Left lung (tissue), 10 donors: ENCODE results near the gene MAPK11. TPM values are rescaled to one million over a fixed set of nuclear protein-coding genes. Genes with fewer than 3 reads are reported as not detected.
A peak's percentile ranks its signal among the peaks of the same experiment; 100 is the strongest.

Experiments used
- ATAC-seq: fragments of 200-7000 bp; cut with Tn5 transposase; one replicate; pipeline ENCODE4 v1.9.1; 2020; ENCODE audit warnings: moderate library complexity
- DNase-seq, 4 donors: peaks; one replicate each; pipeline ENCODE4 v3.0.0-alpha.2; 2013 to 2020
- H3K27ac ChIP-seq, 2 donors: fragments of 200-600 bp; sonication (generic) in 1 of 2; one replicate each; pipeline versions ENCODE4 v1.5.0 to v1.8.0; 2020 to 2021
- H3K27me3 ChIP-seq, 2 donors: fragments of 200-600 bp; sonication (generic) in 1 of 2; one replicate each; pipeline versions ENCODE4 v1.5.0 to v1.8.0; 2020 to 2021
- H3K36me3 ChIP-seq, 2 donors: fragments of 200-600 bp; sonication (generic) in 1 of 2; one replicate each; pipeline versions ENCODE4 v1.5.0 to v1.8.0; 2020 to 2021
- H3K4me1 ChIP-seq, 2 donors: fragments of 200-600 bp; one replicate each; pipeline ENCODE4 v1.8.0; 2021
- H3K4me3 ChIP-seq, 2 donors: fragments of 200-600 bp; sonication (generic) in 1 of 2; one replicate each; pipeline versions ENCODE4 v1.5.0 to v1.8.0; 2020 to 2021; ENCODE audit warnings: mild to moderate bottlenecking in 1 of 2
- H3K9me3 ChIP-seq, 2 donors: fragments of 200-600 bp; sonication (generic) in 1 of 2; one replicate each; pipeline versions ENCODE4 v1.5.0 to v1.8.0; 2020 to 2021
- intact Hi-C, 2 donors: fragments of 100-400 bp; cut with DNase I; formaldehyde crosslinking; loops; one replicate each; pipeline versions ENCODE4 v1.11.2 to v1.14.2; 2022
- polyA plus RNA-seq, 6 donors: library from polyadenylated mRNA; unstranded; fragments of 120-200 nt; gene quantifications; one replicate each; pipeline ENCODE4 v1.2.1, GENCODE V29; 2013; ENCODE audit not compliant: insufficient read length in 6 of 6
- total RNA-seq, 2 donors: library from RNA; stranded (reverse); fragmentation: NEBNext Ultra II Directional; extraction: Animal tissue kit (Norgen Biotek cat#: 25700); gene quantifications; one replicate each; pipeline ENCODE4 v1.2.1, GENCODE V29; 2021
- TF ChIP-seq, protein P1 (sequence below), 2 donors: fragments of 200-600 bp; sonication (generic) in 1 of 2; IDR thresholded peaks; one replicate each; pipeline versions ENCODE4 v1.5.0 to v1.8.0; 2021; ENCODE audit warnings: antibody characterized with exemption in 2 of 2
- donor health status: DM: no; HTN: yes; CAD: no.
- donor health status: DM: no; HTN: no; CAD: no.

Gene MAPK11
- total and polyA plus RNA-seq, 8 donors: 10.3 to 21.5 (median 14.7) TPM

DNA sequence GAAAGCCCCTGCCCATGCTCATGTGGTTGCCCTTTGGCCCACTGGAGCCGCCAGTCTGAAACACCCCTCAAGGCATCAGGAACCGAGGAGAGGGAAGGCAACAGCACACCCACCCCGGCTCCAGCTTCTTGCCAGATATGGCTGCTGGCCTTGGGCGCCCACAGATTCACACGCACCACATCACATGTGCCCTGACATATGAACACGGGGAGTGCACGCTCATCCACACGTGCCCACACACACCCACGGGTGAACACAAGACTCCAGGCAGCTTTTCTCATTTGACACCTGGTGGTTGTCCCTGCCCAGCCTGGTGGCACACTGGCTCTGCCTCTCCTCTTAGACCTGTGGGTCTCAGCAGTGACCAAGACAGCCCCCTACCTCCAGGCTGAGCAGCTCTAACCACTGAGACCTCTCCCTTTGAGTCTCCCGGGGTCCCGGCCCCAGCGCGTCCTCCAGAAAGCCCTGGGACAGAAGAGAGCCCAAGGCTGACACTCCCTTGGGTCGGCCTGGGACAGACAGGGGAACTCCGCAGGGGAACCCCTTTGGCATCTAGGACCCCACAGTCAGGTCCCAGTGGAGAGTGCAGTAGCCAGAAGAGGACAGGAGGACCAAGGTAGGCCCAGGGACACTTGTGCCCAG, 6.0 kb downstream of the MAPK11 start:
- Histone ChIP-seq H3K4me1 (peaks cover 5 to 48% of the 10 kb centered on the region in 2 donors), H3K27me3 (peaks cover 0 to 76% of the 10 kb centered on the region in 2 donors), H3K9me3 (no peaks in the 10 kb centered on the region), H3K4me3 (no peak overlapping the region), H3K27ac (no peak overlapping the region), H3K36me3 (peaks cover 0 to 4% of the 10 kb centered on the region in 2 donors)
- TF ChIP-seq, protein P1, sequence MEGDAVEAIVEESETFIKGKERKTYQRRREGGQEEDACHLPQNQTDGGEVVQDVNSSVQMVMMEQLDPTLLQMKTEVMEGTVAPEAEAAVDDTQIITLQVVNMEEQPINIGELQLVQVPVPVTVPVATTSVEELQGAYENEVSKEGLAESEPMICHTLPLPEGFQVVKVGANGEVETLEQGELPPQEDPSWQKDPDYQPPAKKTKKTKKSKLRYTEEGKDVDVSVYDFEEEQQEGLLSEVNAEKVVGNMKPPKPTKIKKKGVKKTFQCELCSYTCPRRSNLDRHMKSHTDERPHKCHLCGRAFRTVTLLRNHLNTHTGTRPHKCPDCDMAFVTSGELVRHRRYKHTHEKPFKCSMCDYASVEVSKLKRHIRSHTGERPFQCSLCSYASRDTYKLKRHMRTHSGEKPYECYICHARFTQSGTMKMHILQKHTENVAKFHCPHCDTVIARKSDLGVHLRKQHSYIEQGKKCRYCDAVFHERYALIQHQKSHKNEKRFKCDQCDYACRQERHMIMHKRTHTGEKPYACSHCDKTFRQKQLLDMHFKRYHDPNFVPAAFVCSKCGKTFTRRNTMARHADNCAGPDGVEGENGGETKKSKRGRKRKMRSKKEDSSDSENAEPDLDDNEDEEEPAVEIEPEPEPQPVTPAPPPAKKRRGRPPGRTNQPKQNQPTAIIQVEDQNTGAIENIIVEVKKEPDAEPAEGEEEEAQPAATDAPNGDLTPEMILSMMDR (IDR thresholded peaks at IDR 0.05): no peak
- intact Hi-C loops: no loop called here
- DNase-seq (no peak), ATAC-seq (no peak)

DNA sequence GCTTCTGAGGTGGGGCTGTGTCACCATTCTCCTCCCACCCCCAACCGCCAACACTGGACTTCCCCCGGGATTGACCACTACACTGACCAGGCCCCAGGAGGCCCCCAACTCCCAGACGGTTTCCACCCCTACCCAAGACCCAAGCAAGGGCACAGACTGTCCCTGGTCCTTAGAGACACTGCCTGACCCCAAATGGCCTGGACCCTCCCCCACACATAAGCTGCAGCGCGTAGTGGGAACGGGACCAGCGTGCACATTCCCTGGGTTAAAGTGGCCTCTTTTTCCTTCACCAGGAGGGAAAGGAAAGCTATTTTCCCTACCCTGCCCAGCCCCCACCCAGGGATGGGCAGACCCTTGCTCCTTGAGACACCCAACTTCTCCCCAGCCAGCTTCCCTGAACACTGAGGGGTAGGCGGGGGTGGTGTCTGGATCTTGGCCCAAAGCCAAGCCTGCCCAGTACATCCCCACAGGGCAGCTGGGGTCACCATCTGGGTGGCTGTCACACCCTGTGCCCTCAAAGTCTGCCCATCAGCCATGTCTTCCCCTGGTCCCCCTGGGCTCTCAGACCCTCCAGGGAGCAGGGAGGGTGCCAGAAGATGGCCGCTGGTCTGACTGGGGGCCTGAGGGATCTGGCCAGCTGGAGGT, 7.1 kb downstream of the MAPK11 start:
- intact Hi-C loops: no loop called here
- ATAC-seq (no peak), DNase-seq (no peak)
- Histone ChIP-seq H3K36me3 (peaks cover 0 to 4% of the 10 kb centered on the region in 2 donors), H3K4me3 (no peak overlapping the region), H3K27ac (no peak overlapping the region), H3K4me1 (peaks cover 4 to 37% of the 10 kb centered on the region in 2 donors), H3K9me3 (no peaks in the 10 kb centered on the region), H3K27me3 (peaks cover 0 to 72% of the 10 kb centered on the region in 2 donors)
- TF ChIP-seq, protein P1 (IDR thresholded peaks at IDR 0.05): no peak

DNA sequence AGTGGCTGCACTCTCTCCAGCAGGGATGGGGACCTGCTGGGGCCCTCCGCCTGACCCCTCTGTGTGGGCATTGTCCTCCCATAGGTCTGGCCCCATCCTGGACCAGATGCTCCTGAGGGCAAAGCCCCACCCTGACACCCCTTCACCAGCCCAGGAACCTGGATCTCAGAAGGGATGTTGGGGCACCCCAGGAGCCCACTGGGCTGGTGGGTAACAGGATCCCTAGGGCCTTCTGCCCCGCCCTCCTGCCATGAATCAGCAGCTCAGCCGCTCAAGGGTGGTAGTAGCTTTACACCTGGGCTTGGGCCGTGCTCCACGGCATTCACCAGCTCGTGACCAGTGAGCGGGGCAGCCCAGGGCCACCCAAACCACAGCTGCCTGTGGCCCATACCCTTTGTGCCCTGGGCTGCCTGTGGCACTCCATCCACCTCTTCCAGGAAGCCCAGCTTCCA, 7.7 kb downstream of the MAPK11 start:
- Histone ChIP-seq H3K9me3 (no peaks in the 10 kb centered on the region), H3K4me3 (no peak overlapping the region), H3K4me1 (peaks cover 0 to 31% of the 10 kb centered on the region in 2 donors), H3K27me3 (peaks cover 0 to 66% of the 10 kb centered on the region in 2 donors), H3K36me3 (peaks cover 0 to 4% of the 10 kb centered on the region in 2 donors), H3K27ac (no peak overlapping the region)
- TF ChIP-seq, protein P1 (IDR thresholded peaks at IDR 0.05): no peak
- intact Hi-C loops: no loop called here
- DNase-seq (no peak), ATAC-seq (no peak)

DNA sequence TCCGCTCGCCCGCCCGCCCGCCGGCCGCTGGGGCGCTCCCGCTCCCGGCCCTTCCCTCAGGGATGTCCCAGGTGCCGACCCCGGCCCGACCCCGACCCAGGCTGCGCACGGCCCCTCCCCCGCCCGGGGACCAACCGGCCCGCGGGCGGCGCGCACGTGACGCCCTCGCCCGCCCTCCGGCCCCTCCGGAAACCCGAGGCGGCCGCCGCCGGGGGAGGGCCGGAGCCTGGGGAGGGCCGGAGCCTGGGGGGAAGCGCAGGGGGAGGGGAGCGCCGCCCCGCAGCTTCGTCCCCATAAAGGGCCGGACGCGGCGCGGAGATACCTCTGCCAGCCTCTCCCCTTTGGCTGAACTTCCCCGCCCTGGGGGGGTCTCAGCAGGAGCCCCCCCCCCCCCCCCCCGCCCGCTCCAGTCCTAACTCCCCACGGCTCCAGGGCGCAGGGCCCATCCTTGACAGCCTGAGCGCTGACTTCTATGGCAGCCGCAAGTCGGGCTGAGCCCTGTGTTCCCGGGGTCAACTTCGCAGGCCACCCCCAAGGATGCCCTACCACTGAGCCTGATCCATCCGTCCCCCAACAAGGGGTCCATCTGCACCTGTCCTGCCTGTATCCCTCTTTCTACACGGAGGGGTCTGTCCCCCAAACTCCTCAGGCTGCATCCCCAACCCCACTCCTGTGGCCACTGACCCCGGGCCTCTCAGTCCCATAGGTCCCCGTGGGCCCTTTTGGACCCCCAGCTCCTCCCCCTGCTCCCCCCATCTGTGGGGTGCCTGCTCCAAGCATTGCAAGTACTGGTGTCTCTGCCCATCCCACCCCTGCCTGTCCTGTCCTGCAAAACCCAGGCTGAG, 8.3 kb downstream of the MAPK11 start, which contains the start of gene MAPK12:
Gene MAPK12 (minus strand): TSS at position 69 of the 845 bp plus-strand sequence. CDS start 174 bp downstream, outside the sequence.
- intact Hi-C loops: no loop called here
- Histone ChIP-seq H3K27ac (no peak within 1 kb of the TSS), H3K9me3 (no peaks in the 10 kb centered on the region), H3K27me3 (peaks cover 0 to 60% of the 10 kb centered on the region in 2 donors), H3K36me3 (peaks cover 0 to 4% of the 10 kb centered on the region in 2 donors), H3K4me1 (peaks cover 0 to 26% of the 10 kb centered on the region in 2 donors), H3K4me3 (peak within 1 kb of the TSS; percentile 47 to 53)
- peak in 1 of 4 donors; percentile 60 for DNase-seq
- TF ChIP-seq, protein P1 (IDR thresholded peaks at IDR 0.05): no peak
- peak; percentile 53 for ATAC-seq
